H1 (cell line): ENCODE data around the gene SORD. TPM values are rescaled to one million over a fixed set of nuclear protein-coding genes. Genes with fewer than 3 reads are reported as not detected.

Experiments used
- CBX8 ChIP-seq: fragments of 300-800, 300-1000 bp; sonication (generic); IDR thresholded peaks from 2 replicates; pipeline ENCODE4 v1.7.1; 2016; ENCODE audit warnings: low read depth, low read length, borderline replicate concordance
- CHD2 ChIP-seq: IDR thresholded peaks from 2 replicates; pipeline ENCODE4 v1.6.1; 2012; ENCODE audit warnings: low read length, improper control_type of control experiment
- KDM5A ChIP-seq: fragments of 200-600 bp; IDR thresholded peaks from 2 replicates; pipeline ENCODE4 v1.7.1; 2012; ENCODE audit warnings: mild to moderate bottlenecking, low read length, inconsistent platforms, mixed read lengths
- PHF8 ChIP-seq: fragments of 200-600 bp; sonication (generic); conservative IDR thresholded peaks from 2 replicates; pipeline ENCODE4 v1.7.1; 2012; ENCODE audit warnings: low read depth, mild to moderate bottlenecking, inconsistent platforms, low read length, moderate library complexity
- POU5F1 ChIP-seq: IDR thresholded peaks from 2 replicates; pipeline ENCODE4 v1.6.1; 2011; ENCODE audit warnings: low read depth, mild to moderate bottlenecking, low read length, moderate library complexity
- RNF2 ChIP-seq: fragments of 200-900, 300-1000 bp; sonication (generic); IDR thresholded peaks from 2 replicates; pipeline ENCODE4 v1.7.1; 2016; ENCODE audit warnings: borderline replicate concordance, low read depth, mild to moderate bottlenecking, antibody characterized with exemption, low read length; ENCODE audit not compliant: poor library complexity, severe bottlenecking; ENCODE audit errors: missing control alignments
- SP4 ChIP-seq: IDR thresholded peaks from 2 replicates; pipeline ENCODE4 v1.6.1; 2012; ENCODE audit warnings: low read length, inconsistent platforms
- TAF7 ChIP-seq: optimal IDR thresholded peaks from 2 replicates; pipeline ENCODE3; 2011; ENCODE audit warnings: low read depth, mild to moderate bottlenecking, inconsistent platforms, low read length, moderate library complexity, borderline replicate concordance
- polyA plus RNA-seq, 7 experiments: library from polyadenylated mRNA; depleted of rRNA in 3 of 7; stranded (reverse) in 5 of 7; unstranded in 2 of 7; fragments of >200 nt in 5 of 7; fragments of 200-250 nt in 2 of 7; gene quantifications; 1 replicate in 5 of 7; 2 replicates in 1 of 7; 4 replicates in 1 of 7; pipeline versions ENCODE4 v1.2.1 to v1.2.3, GENCODE V29; 2011 to 2013; ENCODE audit warnings: missing spikeins in 2 of 7, mixed read lengths in 2 of 7
- total RNA-seq: library from RNA; stranded (reverse); fragmentation: NEBNext Ultra II Directional; extraction: Animal tissue kit (Norgen Biotek cat#: 25700); gene quantifications from 2 replicates; pipeline ENCODE4 v1.2.1, GENCODE V29; 2021

Gene SORD
- total and polyA plus RNA-seq, 2 of the 8 experiments (the other 6 are each of a cell fraction or from before 2014, with no cell fraction given): 52.6 to 75.8 TPM

DNA sequence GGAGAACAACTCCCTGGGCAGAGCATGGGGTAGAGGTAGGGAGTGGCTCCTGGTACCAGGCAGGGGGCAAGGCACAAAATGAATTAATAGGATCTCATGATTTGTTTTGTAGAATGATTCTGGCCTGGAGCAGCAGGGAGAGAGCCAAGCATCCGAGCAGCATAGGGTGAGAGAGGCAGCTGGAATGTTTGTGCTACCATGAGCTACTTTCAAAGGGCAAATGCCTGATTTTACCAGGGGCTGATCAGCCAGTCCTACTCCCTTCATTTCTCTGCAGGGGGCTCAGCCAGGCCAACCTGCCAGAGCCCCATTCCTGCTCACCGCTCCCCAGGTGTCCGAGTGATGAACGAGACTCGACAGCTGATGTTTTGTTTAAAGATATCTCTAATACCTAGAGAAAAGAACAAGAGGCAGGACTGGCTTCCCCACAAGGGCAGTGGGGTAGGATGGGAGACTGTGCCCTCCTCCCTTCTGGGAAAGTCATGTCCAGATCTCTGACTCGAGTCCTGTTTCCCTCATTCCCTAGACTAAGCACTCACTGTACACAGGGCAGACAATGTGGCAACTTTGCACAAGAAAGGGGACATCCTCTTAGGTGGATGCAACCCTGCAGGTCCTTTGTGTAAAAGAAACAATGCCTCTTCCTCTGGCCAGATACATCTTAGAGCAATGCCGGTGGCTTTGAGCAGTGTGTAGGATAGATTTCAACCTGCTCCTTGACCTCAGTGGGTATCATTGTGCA, 78.1 kb downstream of the SORD start (continued):
- TF ChIP-seq CBX8 (no peak), PHF8 (no peak), SP4 (no peak), POU5F1 (no peak), TAF7 (no peak), KDM5A (no peak), RNF2 (no peak), CHD2 (no peak)
